IMR-90 (cell line): ENCODE data around the gene IFIT2. TPM values are rescaled to one million over a fixed set of nuclear protein-coding genes. Genes with fewer than 3 reads are reported as not detected.

Experiments
- ATAC-seq: fragments of 200-7000 bp; cut with Tn5 transposase; 2 replicates; pipeline ENCODE4 v1.9.1; 2020; ENCODE audit warnings: low read depth, mild to moderate bottlenecking, moderate library complexity
- BruUV-seq: library from RNA; stranded (reverse); fragments of 400-500 nt; replicated peaks from 2 replicates; lab custom pipeline; 2021; lab: Mats Ljungman, UMichigan
- CTCF ChIA-PET: fragments of 300-600 bp; formaldehyde crosslinking; extraction: SDS; loops from one replicate; lab custom pipeline; 2021; ENCODE audit warnings: antibody characterized with exemption; lab: Yijun Ruan, JAX
- POLR2A ChIA-PET: fragments of 300-600 bp; sonication (Branson Sonifier 250); formaldehyde crosslinking; loops from one replicate; lab custom pipeline; 2022; ENCODE audit warnings: antibody characterized with exemption; ENCODE audit not compliant: unreplicated experiment; lab: Charles Lee
- DNase-seq: peaks from one replicate; pipeline ENCODE4 v3.0.0; 2013
- H2AFZ ChIP-seq: replicated peaks from 2 replicates; pipeline ENCODE3; 2013; ENCODE audit warnings: low read length, mild to moderate bottlenecking; ENCODE audit not compliant: poor library complexity
- H2AK5ac ChIP-seq: 2 replicates; pipeline ENCODE4 v1.6.1; 2013; ENCODE audit warnings: low read depth, low read length, inconsistent platforms
- H2AK9ac ChIP-seq: replicated peaks from 2 replicates; pipeline ENCODE3; 2013; ENCODE audit warnings: mild to moderate bottlenecking, low read depth, low read length, moderate library complexity; ENCODE audit not compliant: poor library complexity
- H2BK120ac ChIP-seq: 2 replicates; pipeline ENCODE4 v1.6.1; 2013; ENCODE audit warnings: low read depth, low read length, inconsistent platforms
- H2BK15ac ChIP-seq: 3 replicates; pipeline ENCODE4 v1.6.1; 2013; ENCODE audit warnings: low read depth, low read length, inconsistent platforms
- H2BK20ac ChIP-seq: 2 replicates; pipeline ENCODE4 v1.6.1; 2013; ENCODE audit warnings: low read depth, mild to moderate bottlenecking, inconsistent platforms, low read length, moderate library complexity
- H2BK5ac ChIP-seq: 2 replicates; pipeline ENCODE4 v1.6.1; 2013; ENCODE audit warnings: mild to moderate bottlenecking, low read depth, low read length, inconsistent platforms; ENCODE audit not compliant: poor library complexity, severe bottlenecking
- H3K14ac ChIP-seq: replicated peaks from 2 replicates; pipeline ENCODE4 v1.6.1; 2013; ENCODE audit warnings: low read depth, low read length, inconsistent platforms
- H3K18ac ChIP-seq: 2 replicates; pipeline ENCODE4 v1.6.1; 2013; ENCODE audit warnings: low read depth, low read length, control low read depth
- H3K23ac ChIP-seq: 2 replicates; pipeline ENCODE4 v1.6.1; 2013; ENCODE audit warnings: low read depth, low read length, inconsistent platforms
- H3K27ac ChIP-seq: 2 replicates; pipeline ENCODE4 v1.5.1; 2013; ENCODE audit warnings: mild to moderate bottlenecking, control low read depth, low read length; ENCODE audit not compliant: insufficient read depth
- H3K27me3 ChIP-seq: 2 replicates; pipeline ENCODE4 v1.6.1; 2013; ENCODE audit warnings: low read length; ENCODE audit not compliant: control insufficient read depth, insufficient read depth
- H3K36me3 ChIP-seq: 2 replicates; pipeline ENCODE4 v1.6.1; 2013; ENCODE audit warnings: low read length, mixed read lengths; ENCODE audit not compliant: control insufficient read depth, insufficient read depth
- H3K4ac ChIP-seq: 2 replicates; pipeline ENCODE4 v1.6.1; 2013; ENCODE audit warnings: low read depth, low read length, inconsistent platforms
- H3K4me1 ChIP-seq: 2 replicates; pipeline ENCODE4 v1.6.1; 2013; ENCODE audit warnings: low read length, mixed read lengths; ENCODE audit not compliant: control insufficient read depth, insufficient read depth
- H3K4me2 ChIP-seq: 2 replicates; pipeline ENCODE4 v1.6.1; 2013; ENCODE audit warnings: low read depth, mild to moderate bottlenecking, control low read depth, low read length, moderate library complexity
- H3K4me3 ChIP-seq: 2 replicates; pipeline ENCODE4 v1.5.1; 2013; ENCODE audit warnings: low read depth, mild to moderate bottlenecking, control low read depth, low read length, moderate library complexity; ENCODE audit not compliant: insufficient read depth
- H3K56ac ChIP-seq: 2 replicates; pipeline ENCODE4 v1.6.1; 2013; ENCODE audit warnings: low read length, inconsistent platforms; ENCODE audit not compliant: insufficient read depth; ENCODE audit errors: extremely low read depth
- H3K79me1 ChIP-seq, 2 experiments: 2 replicates each; pipeline ENCODE4 v1.6.1; 2013; ENCODE audit warnings: low read length in 2 of 2, inconsistent platforms in 1 of 2, low read depth in 1 of 2
- H3K9ac ChIP-seq: 2 replicates; pipeline ENCODE4 v1.6.1; 2013; ENCODE audit warnings: low read depth, low read length, control low read depth
- H3K9me1 ChIP-seq: 2 replicates; pipeline ENCODE4 v1.6.1; 2013; ENCODE audit warnings: low read length, inconsistent platforms; ENCODE audit not compliant: insufficient read depth
- H3K9me3 ChIP-seq: 2 replicates; pipeline ENCODE4 v1.6.1; 2013; ENCODE audit warnings: low read length; ENCODE audit not compliant: control insufficient read depth, insufficient read depth
- H4K20me1 ChIP-seq: 2 replicates; pipeline ENCODE4 v1.6.1; 2013; ENCODE audit warnings: low read length, inconsistent platforms; ENCODE audit not compliant: insufficient read depth
- H4K5ac ChIP-seq: 2 replicates; pipeline ENCODE4 v1.6.1; 2013; ENCODE audit warnings: mild to moderate bottlenecking, low read depth, low read length, control low read depth
- H4K8ac ChIP-seq, 2 experiments: 2 replicates each; pipeline ENCODE4 v1.6.1; 2013; ENCODE audit warnings: low read depth in 2 of 2, low read length in 2 of 2, control low read depth in 1 of 2, inconsistent platforms in 1 of 2
- H4K91ac ChIP-seq: 2 replicates; pipeline ENCODE4 v1.6.1; 2013; ENCODE audit warnings: low read depth, low read length, inconsistent platforms; ENCODE audit not compliant: insufficient read depth
- MAFK ChIP-seq: IDR thresholded peaks from 2 replicates; pipeline ENCODE4 v1.6.1; 2012; ENCODE audit warnings: low read depth, low read length, improper control_type of control experiment
- RAD21 ChIP-seq: IDR thresholded peaks from 2 replicates; pipeline ENCODE4 v1.6.1; 2012; ENCODE audit warnings: low read length, improper control_type of control experiment
- RCOR1 ChIP-seq: IDR thresholded peaks from 2 replicates; pipeline ENCODE4 v1.6.1; 2012; ENCODE audit warnings: mild to moderate bottlenecking, low read length, improper control_type of control experiment; ENCODE audit not compliant: insufficient replicate concordance
- WGBS, 2 experiments: methylation state at CpG; one replicate each; pipeline versions ENCODE4 v1.1.5 to v1.1.7; 2013; ENCODE audit warnings: missing lambda C conversion rate in 2 of 2; ENCODE audit not compliant: insufficient read length in 1 of 2; ENCODE audit errors: extremely low coverage in 2 of 2; 5-methylcytosine and 5-hydroxymethylcytosine counted together
- dilution Hi-C: fragments of 300-500 bp; cut with HindIII; formaldehyde crosslinking; loops from one replicate; pipeline ENCODE4 v1.14.3; 2018; ENCODE audit warnings: low sequenced_read_pairs; ENCODE audit not compliant: unreplicated experiment
- in situ Hi-C: fragments of 300-500 bp; cut with MboI; formaldehyde crosslinking; loops from 3 replicates; pipeline ENCODE4 v1.14.3; 2019; ENCODE audit warnings: low sequenced_read_pairs, inconsistent platforms, mixed read lengths
- intact Hi-C: fragments of 100-400 bp; cut with micrococcal nuclease; formaldehyde crosslinking; loops from 2 replicates; pipeline ENCODE4 v1.10.0; 2022
- polyA plus RNA-seq, 3 experiments: library from polyadenylated mRNA; depleted of rRNA; stranded (reverse); fragments of >200 nt; gene quantifications; 2 replicates each; pipeline ENCODE4 v1.2.3, GENCODE V29; 2012; ENCODE audit warnings: low replicate concordance in 1 of 3
- total RNA-seq: library from RNA; depleted of rRNA; stranded (reverse); fragments of >200 nt; gene quantifications from 2 replicates; pipeline ENCODE4 v1.2.3, GENCODE V29; 2012
- TF ChIP-seq, protein P1 (sequence below): fragments of 150-350 bp; IDR thresholded peaks from 2 replicates; pipeline ENCODE4 v1.6.1; 2017; ENCODE audit warnings: mild to moderate bottlenecking, antibody characterized with exemption, low read length, low read depth
- TF ChIP-seq, protein P2 (sequence below): conservative IDR thresholded peaks from 2 replicates; pipeline ENCODE4 v1.5.1; 2012; ENCODE audit warnings: mild to moderate bottlenecking, low read depth, low read length, improper control_type of control experiment

The IFIT2 gene
- total and polyA plus RNA-seq, 2 of the 4 experiments (the other 2 are of a cell fraction): 1.1 to 2.2 TPM

DNA sequence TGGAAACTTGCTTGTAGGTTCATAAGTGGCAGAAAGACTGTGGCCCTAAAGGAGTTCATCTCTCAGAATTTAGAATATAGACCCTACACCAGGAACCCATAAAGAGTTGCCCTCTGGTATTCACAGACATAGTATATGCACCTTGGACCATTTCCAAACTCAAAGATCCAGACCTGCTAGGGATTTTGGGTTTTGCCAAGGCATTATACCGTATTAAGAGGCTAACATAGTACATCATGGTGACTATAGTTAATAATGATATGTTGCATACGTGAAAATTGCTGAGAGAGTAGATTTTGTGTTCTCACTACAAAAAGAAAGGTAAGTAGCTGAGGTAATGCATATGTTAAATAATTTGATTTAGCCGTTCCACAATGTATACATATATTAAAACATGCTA lies 39.8 kb downstream of the IFIT2 start:
- H3K18ac ChIP-seq: no peak overlapping the region
- ATAC-seq: no peak

More for the DNA sequence above, 39.8 kb downstream of the IFIT2 start:
- Histone ChIP-seq H3K4me2 (no peak overlapping the region), H2BK20ac (no peak overlapping the region), H3K9me3 (no peaks in the 10 kb centered on the region), H3K36me3 (peaks cover 6% of the 10 kb centered on the region), H3K27me3 (no peaks in the 10 kb centered on the region), H2BK15ac (no peak overlapping the region), H2BK120ac (no peak overlapping the region), H2AK5ac (no peak overlapping the region), H3K14ac (no peak overlapping the region), H2AFZ (no peak overlapping the region), H3K9me1 (no peaks in the 10 kb centered on the region), H4K20me1 (no peaks in the 10 kb centered on the region), H2BK5ac (no peak overlapping the region), H3K23ac (no peak overlapping the region), H3K79me1 (0 out of 4 replicates have a peak, but pooled peaks cover 0 to 7% of the 10 kb centered on the region in 2 experiments), H2AK9ac (no peak overlapping the region), H4K5ac (no peak overlapping the region), H3K4me3 (no peak overlapping the region), H3K9ac (no peak overlapping the region), H4K91ac (no peak overlapping the region), H3K56ac (no peak overlapping the region), H3K27ac (no peak overlapping the region), H4K8ac (no peak overlapping the region), H3K4ac (no peak overlapping the region), H3K4me1 (peaks cover 6% of the 10 kb centered on the region)
- no CpG with 5 or more reads among the region's 3 CpGs for WGBS, 2 experiments
- TF ChIP-seq MAFK (0 out of 2 replicates have a peak, but pooled peaks have one; percentile 7), RAD21 (no peak), RCOR1 (no peak)
- TF ChIP-seq, protein P1, sequence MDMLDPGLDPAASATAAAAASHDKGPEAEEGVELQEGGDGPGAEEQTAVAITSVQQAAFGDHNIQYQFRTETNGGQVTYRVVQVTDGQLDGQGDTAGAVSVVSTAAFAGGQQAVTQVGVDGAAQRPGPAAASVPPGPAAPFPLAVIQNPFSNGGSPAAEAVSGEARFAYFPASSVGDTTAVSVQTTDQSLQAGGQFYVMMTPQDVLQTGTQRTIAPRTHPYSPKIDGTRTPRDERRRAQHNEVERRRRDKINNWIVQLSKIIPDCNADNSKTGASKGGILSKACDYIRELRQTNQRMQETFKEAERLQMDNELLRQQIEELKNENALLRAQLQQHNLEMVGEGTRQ: no peak
- TF ChIP-seq, protein P2, sequence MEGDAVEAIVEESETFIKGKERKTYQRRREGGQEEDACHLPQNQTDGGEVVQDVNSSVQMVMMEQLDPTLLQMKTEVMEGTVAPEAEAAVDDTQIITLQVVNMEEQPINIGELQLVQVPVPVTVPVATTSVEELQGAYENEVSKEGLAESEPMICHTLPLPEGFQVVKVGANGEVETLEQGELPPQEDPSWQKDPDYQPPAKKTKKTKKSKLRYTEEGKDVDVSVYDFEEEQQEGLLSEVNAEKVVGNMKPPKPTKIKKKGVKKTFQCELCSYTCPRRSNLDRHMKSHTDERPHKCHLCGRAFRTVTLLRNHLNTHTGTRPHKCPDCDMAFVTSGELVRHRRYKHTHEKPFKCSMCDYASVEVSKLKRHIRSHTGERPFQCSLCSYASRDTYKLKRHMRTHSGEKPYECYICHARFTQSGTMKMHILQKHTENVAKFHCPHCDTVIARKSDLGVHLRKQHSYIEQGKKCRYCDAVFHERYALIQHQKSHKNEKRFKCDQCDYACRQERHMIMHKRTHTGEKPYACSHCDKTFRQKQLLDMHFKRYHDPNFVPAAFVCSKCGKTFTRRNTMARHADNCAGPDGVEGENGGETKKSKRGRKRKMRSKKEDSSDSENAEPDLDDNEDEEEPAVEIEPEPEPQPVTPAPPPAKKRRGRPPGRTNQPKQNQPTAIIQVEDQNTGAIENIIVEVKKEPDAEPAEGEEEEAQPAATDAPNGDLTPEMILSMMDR: no peak
- ChIA-PET POLR2A (no interaction called here), CTCF (no interaction called here)
- intact Hi-C loops: no loop called here
- dilution Hi-C loops: no loop called here
- BruUV-seq: no TSS peak
- in situ Hi-C loops: no loop called here
- DNase-seq: no peak
